Parathyroid adenoma (tissue), 2 donors: Measurements from ENCODE around the gene LYPLA2.
A peak's percentile ranks its signal among the peaks of the same experiment; 100 is the strongest.

Experiments used
- H2AFZ ChIP-seq: fragments of 300-600 bp; sonication (generic); one replicate; pipeline ENCODE4 v1.7.0; 2017; ENCODE audit warnings: antibody characterized with exemption, mild to moderate bottlenecking
- H3K27ac ChIP-seq: fragments of 300-600 bp; sonication (generic); one replicate; pipeline ENCODE4 v1.7.0; 2017
- H3K27me3 ChIP-seq: fragments of 300-600 bp; sonication (generic); one replicate; pipeline ENCODE4 v1.7.0; 2017; ENCODE audit warnings: low read length; ENCODE audit not compliant: control insufficient read depth, insufficient read depth
- H3K36me3 ChIP-seq: fragments of 300-600 bp; sonication (generic); one replicate; pipeline ENCODE4 v1.7.0; 2017; ENCODE audit warnings: low read length; ENCODE audit not compliant: control insufficient read depth, insufficient read depth
- H3K4me1 ChIP-seq: fragments of 300-600 bp; sonication (generic); one replicate; pipeline ENCODE4 v1.7.0; 2017; ENCODE audit warnings: control low read depth
- H3K4me2 ChIP-seq: fragments of 300-600 bp; sonication (generic); one replicate; pipeline ENCODE4 v1.7.0; 2017; ENCODE audit warnings: low read length
- H3K4me3 ChIP-seq: fragments of 300-600 bp; sonication (generic); one replicate; pipeline ENCODE4 v1.7.0; 2017; ENCODE audit warnings: low read depth, low read length
- H3K79me2 ChIP-seq: fragments of 300-600 bp; sonication (generic); one replicate; pipeline ENCODE4 v1.7.0; 2017; ENCODE audit warnings: control low read depth
- H3K9ac ChIP-seq: fragments of 300-600 bp; sonication (generic); one replicate; pipeline ENCODE4 v1.7.0; 2017; ENCODE audit warnings: mild to moderate bottlenecking
- H3K9me3 ChIP-seq: fragments of 300-600 bp; sonication (generic); one replicate; pipeline ENCODE4 v1.7.0; 2017; ENCODE audit warnings: low read length; ENCODE audit not compliant: control insufficient read depth
- TF ChIP-seq, protein P1 (sequence below): fragments of 300-600 bp; sonication (generic); IDR thresholded peaks from one replicate; pipeline ENCODE4 v1.7.0; 2017; ENCODE audit warnings: antibody characterized with exemption, mild to moderate bottlenecking
- donor health status: primary hyperparathyroidism.

The LYPLA2 gene

DNA sequence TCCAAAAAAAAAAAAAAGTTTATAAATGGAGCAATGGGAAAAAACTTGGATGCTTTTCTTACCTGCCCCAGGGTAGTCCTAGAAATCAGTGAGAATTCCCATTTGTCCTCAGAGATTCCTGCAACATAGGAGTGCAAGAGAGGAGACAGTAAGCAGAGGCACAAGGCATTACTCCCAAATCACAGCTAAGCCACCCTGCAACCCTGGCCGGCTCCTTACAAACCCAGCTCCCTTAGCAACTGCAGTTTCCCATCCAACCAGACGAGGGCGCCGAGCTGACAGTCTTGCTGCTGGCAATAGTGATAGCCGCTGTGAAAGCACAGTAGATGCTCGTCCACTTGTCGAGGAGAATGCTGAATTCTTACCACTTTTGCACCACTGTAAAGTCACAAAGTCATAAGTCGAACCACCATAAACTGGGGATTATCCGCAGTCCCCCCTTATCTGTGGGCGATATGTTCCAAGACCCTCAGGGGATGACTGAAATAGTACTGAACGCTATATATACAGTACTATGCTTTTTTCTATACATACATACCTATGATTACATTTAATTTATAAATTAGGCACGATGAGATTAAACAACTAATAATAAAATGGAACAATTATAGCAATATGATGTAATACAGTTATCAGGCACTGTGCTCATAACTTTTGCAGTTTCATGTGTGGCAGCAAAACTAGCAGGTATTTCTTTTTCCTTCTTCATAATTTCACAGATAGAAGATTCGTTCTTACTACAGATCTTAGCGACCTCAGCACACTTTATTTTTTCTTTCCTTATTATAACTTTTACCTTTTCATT is 18.7 kb upstream of the LYPLA2 start:
- Histone ChIP-seq H3K36me3 (no peaks in the 10 kb centered on the region), H3K79me2 (peaks cover 2% of the 10 kb centered on the region), H3K4me2 (no peak overlapping the region), H3K27me3 (no peaks in the 10 kb centered on the region), H3K9ac (no peak overlapping the region), H3K9me3 (no peaks in the 10 kb centered on the region), H2AFZ (no peak overlapping the region), H3K4me3 (peak overlapping the region; percentile 6), H3K4me1 (peaks cover under 1% of the 10 kb centered on the region), H3K27ac (no peak overlapping the region)
- TF ChIP-seq, protein P1, sequence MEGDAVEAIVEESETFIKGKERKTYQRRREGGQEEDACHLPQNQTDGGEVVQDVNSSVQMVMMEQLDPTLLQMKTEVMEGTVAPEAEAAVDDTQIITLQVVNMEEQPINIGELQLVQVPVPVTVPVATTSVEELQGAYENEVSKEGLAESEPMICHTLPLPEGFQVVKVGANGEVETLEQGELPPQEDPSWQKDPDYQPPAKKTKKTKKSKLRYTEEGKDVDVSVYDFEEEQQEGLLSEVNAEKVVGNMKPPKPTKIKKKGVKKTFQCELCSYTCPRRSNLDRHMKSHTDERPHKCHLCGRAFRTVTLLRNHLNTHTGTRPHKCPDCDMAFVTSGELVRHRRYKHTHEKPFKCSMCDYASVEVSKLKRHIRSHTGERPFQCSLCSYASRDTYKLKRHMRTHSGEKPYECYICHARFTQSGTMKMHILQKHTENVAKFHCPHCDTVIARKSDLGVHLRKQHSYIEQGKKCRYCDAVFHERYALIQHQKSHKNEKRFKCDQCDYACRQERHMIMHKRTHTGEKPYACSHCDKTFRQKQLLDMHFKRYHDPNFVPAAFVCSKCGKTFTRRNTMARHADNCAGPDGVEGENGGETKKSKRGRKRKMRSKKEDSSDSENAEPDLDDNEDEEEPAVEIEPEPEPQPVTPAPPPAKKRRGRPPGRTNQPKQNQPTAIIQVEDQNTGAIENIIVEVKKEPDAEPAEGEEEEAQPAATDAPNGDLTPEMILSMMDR: peak; percentile 81

DNA sequence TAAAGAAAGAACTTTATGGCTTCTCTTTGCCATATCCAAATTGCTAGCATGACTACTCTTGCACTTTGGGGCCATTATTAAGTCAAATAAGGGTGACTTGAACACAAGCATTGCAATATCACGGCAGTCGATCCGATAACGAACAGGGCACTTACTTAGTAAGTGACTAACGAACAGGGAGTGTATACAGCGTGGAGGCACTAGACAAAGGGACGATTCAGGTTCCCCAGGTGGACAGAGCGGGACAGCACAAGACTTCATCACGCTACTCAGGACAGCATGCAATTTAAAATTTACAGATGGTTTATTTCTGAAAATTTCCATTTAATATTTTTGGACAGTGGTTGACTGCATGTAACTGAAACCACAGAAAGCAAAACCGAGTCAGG is 18.1 kb upstream of the LYPLA2 start:
- no peaks in the 10 kb centered on the region for H3K9me3 ChIP-seq
- peaks cover 4% of the 10 kb centered on the region for H3K4me1 ChIP-seq
- no peak overlapping the region for H3K4me2 ChIP-seq
- H3K36me3 ChIP-seq: no peaks in the 10 kb centered on the region
- H3K9ac ChIP-seq: no peak overlapping the region
- no peak overlapping the region for H2AFZ ChIP-seq
- TF ChIP-seq, protein P1: no peak
- H3K27ac ChIP-seq: no peak overlapping the region
- no peak overlapping the region for H3K4me3 ChIP-seq
- H3K79me2 ChIP-seq: peaks cover 2% of the 10 kb centered on the region
- no peaks in the 10 kb centered on the region for H3K27me3 ChIP-seq

DNA sequence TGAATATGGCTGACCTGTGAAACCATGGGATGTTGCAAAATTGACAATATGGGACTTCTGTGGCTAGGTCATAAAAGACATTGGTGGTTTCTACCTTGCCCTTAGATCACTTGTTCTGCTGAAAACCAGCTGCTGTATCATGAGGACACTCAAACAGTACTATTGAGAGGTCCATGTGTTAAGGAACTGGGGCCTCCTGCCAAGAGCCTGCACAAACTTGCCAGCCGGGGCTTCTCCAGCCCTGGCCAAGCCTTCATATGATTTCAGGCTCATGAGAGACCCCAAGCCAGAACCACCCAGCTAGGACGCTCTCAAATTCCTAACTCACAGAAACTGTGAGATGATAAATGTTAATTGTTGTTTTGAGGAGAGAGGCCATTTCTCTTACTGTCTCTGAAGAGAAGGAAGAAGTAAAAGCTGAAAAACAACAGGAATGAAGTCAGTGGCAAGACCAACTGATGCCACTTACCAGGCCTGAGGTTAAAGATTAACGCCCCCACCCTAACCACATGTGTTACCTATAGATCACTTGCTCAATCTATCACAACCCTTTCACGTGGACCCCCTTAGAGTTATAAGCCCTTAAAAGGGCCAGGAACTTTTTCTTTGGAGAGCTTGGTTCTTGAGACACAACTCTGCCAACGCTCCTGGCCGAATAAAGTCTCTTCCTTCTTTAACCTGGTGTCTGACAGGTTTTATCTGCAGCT is 16.6 kb upstream of the LYPLA2 start:
- Histone ChIP-seq H3K9me3 (no peaks in the 10 kb centered on the region), H3K4me2 (no peak overlapping the region), H3K27me3 (no peaks in the 10 kb centered on the region), H3K9ac (no peak overlapping the region), H3K4me3 (no peak overlapping the region), H3K27ac (no peak overlapping the region), H3K36me3 (no peaks in the 10 kb centered on the region), H3K4me1 (peaks cover 7% of the 10 kb centered on the region), H2AFZ (no peak overlapping the region), H3K79me2 (peaks cover 3% of the 10 kb centered on the region)
- TF ChIP-seq, protein P1: no peak

DNA sequence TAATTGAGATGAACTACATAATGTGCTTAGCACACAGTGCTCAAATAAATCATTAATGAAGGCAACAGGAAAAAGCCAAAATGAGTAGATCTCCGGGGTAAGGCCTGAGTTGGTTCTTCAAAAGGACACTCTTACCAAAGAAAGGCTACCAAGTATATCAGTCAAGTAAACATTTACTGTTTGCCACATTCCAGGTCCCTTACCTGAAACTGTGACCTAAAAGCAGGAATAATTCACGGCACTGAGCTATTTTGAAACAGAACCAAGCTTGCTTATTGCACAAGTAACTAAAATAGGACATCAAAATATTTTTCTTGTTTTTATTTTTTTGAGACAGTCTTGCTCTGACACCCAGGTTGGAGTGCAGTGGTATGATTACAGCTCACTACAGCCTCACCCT is 14.7 kb upstream of the LYPLA2 start:
- peaks cover 12% of the 10 kb centered on the region for H3K4me1 ChIP-seq

More for the DNA sequence above, 14.7 kb upstream of the LYPLA2 start:
- no peaks in the 10 kb centered on the region for H3K36me3 ChIP-seq
- H3K9ac ChIP-seq: no peak overlapping the region
- no peak overlapping the region for H2AFZ ChIP-seq
- no peaks in the 10 kb centered on the region for H3K27me3 ChIP-seq
- H3K4me3 ChIP-seq: no peak overlapping the region
- H3K9me3 ChIP-seq: no peaks in the 10 kb centered on the region
- H3K27ac ChIP-seq: no peak overlapping the region
- no peak overlapping the region for H3K4me2 ChIP-seq
- peaks cover 9% of the 10 kb centered on the region for H3K79me2 ChIP-seq
- TF ChIP-seq, protein P1: no peak
